A673 (cell line): ENCODE data around the gene SVOPL. TPM values are rescaled to one million over a fixed set of nuclear protein-coding genes. Genes with fewer than 3 reads are reported as not detected.

Experiments
- BruUV-seq: library from RNA; stranded (reverse); fragments of 400-500 nt; replicated peaks from 2 replicates; lab custom pipeline; 2021; lab: Mats Ljungman, UMichigan
- CTCF ChIA-PET: fragments of 300-600 bp; sonication (Branson Sonifier 250); formaldehyde crosslinking; loops from one replicate; lab custom pipeline; 2022; ENCODE audit warnings: antibody characterized with exemption; lab: Charles Lee
- POLR2A ChIA-PET: fragments of 300-600 bp; sonication (Branson Sonifier 250); formaldehyde crosslinking; loops from one replicate; lab custom pipeline; 2022; ENCODE audit warnings: antibody characterized with exemption; ENCODE audit not compliant: low non-redundant PET; lab: Charles Lee
- DNase-seq: peaks from one replicate; pipeline ENCODE4 v3.0.0-alpha.2; 2015; ENCODE audit warnings: low spot score
- H3K27ac ChIP-seq: fragments of 200-600 bp; sonication (generic); 2 replicates; pipeline ENCODE4 v1.5.1; 2016; ENCODE audit warnings: mixed run types, low read depth, mild to moderate bottlenecking, mixed read lengths, antibody characterized with exemption, low read length; ENCODE audit not compliant: poor library complexity, severe bottlenecking
- H3K27me3 ChIP-seq: fragments of 200-600 bp; sonication (generic); replicated peaks from 2 replicates; pipeline ENCODE4 v1.6.1; 2017; ENCODE audit warnings: mixed run types, low read depth, mild to moderate bottlenecking, mixed read lengths, antibody characterized with exemption, low read length; ENCODE audit not compliant: insufficient read depth, poor library complexity
- H3K36me3 ChIP-seq: fragments of 200-600 bp; sonication (generic); 2 replicates; pipeline ENCODE4 v1.6.1; 2016; ENCODE audit warnings: mixed run types, mild to moderate bottlenecking, mixed read lengths, antibody characterized with exemption, low read length; ENCODE audit not compliant: insufficient read depth, poor library complexity, severe bottlenecking
- H3K4me1 ChIP-seq: fragments of 200-600 bp; sonication (generic); 2 replicates; pipeline ENCODE4 v1.6.1; 2017; ENCODE audit warnings: mixed run types, mild to moderate bottlenecking, mixed read lengths, antibody characterized with exemption, low read length; ENCODE audit not compliant: insufficient read depth, poor library complexity, severe bottlenecking
- H3K4me3 ChIP-seq: fragments of 200-600 bp; sonication (generic); 2 replicates; pipeline ENCODE4 v1.5.1; 2016; ENCODE audit warnings: low read depth, mixed run types, mild to moderate bottlenecking, mixed read lengths, low read length; ENCODE audit not compliant: poor library complexity, severe bottlenecking
- H3K9me3 ChIP-seq: fragments of 200-600 bp; sonication (generic); 2 replicates; pipeline ENCODE4 v1.6.1; 2016; ENCODE audit warnings: mixed run types, low read depth, mild to moderate bottlenecking, mixed read lengths, antibody characterized with exemption, low read length; ENCODE audit not compliant: poor library complexity, severe bottlenecking
- EZH2 ChIP-seq: fragments of 200-600 bp; sonication (generic); IDR thresholded peaks from 2 replicates; pipeline ENCODE4 v1.6.1; 2017; ENCODE audit warnings: borderline replicate concordance, low read depth, mild to moderate bottlenecking, mixed read lengths, antibody characterized with exemption, low read length; ENCODE audit not compliant: poor library complexity, severe bottlenecking
- intact Hi-C: fragments of 100-400 bp; cut with micrococcal nuclease; formaldehyde crosslinking; loops from one replicate; pipeline ENCODE4 v1.10.0; 2022; ENCODE audit not compliant: unreplicated experiment
- total RNA-seq: library from RNA; stranded (reverse); gene quantifications from 2 replicates; pipeline ENCODE4 v1.2.3, GENCODE V29; 2021
- TF ChIP-seq, protein P1 (sequence below): fragments of 300-800, 200-600 bp; sonication (generic); conservative IDR thresholded peaks from 2 replicates; pipeline ENCODE4 v1.5.1; 2017; ENCODE audit warnings: low read depth, mild to moderate bottlenecking, antibody characterized with exemption, low read length, moderate library complexity, mixed read lengths

The SVOPL gene
- total RNA-seq, 1 experiment from 2014 or later, result not detected

DNA sequence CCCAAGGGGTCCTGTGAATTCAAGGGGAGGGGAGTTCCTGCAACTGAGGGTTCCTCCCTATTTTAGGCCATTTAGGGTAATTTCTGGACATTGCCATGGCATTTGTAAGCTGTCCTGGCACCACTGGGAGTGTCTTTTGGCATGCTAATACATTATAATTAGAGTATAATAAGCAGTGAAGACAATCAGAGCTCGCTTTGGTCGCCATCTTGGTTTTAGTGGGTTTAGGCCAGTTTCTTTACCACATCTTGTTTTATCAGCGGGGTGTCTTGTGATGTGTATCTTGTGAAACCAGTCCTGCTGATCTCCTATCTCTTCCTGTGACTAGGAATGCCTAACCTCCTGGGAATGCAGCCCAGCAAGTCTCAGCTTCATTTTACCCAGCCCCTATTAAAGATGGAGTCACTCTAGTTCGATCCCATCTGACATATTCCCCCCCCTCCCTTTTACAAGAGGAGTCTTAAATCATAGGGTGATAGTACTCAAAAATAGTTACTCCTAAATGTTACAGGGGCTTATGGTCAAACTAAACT, 43.2 kb downstream of the SVOPL start:
- intact Hi-C loops, result no loop called here
- Histone ChIP-seq H3K4me1 (no peaks in the 10 kb centered on the region), H3K27me3 (peaks cover 28% of the 10 kb centered on the region), H3K36me3 (no peaks in the 10 kb centered on the region), H3K9me3 (no peaks in the 10 kb centered on the region), H3K27ac (no peak overlapping the region), H3K4me3 (no peak overlapping the region)
- TF ChIP-seq, protein P1, sequence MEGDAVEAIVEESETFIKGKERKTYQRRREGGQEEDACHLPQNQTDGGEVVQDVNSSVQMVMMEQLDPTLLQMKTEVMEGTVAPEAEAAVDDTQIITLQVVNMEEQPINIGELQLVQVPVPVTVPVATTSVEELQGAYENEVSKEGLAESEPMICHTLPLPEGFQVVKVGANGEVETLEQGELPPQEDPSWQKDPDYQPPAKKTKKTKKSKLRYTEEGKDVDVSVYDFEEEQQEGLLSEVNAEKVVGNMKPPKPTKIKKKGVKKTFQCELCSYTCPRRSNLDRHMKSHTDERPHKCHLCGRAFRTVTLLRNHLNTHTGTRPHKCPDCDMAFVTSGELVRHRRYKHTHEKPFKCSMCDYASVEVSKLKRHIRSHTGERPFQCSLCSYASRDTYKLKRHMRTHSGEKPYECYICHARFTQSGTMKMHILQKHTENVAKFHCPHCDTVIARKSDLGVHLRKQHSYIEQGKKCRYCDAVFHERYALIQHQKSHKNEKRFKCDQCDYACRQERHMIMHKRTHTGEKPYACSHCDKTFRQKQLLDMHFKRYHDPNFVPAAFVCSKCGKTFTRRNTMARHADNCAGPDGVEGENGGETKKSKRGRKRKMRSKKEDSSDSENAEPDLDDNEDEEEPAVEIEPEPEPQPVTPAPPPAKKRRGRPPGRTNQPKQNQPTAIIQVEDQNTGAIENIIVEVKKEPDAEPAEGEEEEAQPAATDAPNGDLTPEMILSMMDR, result no peak
- TF ChIP-seq EZH2, result no peak
- BruUV-seq, result no TSS peak
- no peak for DNase-seq
- ChIA-PET CTCF (no interaction called here), POLR2A (no interaction called here)

DNA sequence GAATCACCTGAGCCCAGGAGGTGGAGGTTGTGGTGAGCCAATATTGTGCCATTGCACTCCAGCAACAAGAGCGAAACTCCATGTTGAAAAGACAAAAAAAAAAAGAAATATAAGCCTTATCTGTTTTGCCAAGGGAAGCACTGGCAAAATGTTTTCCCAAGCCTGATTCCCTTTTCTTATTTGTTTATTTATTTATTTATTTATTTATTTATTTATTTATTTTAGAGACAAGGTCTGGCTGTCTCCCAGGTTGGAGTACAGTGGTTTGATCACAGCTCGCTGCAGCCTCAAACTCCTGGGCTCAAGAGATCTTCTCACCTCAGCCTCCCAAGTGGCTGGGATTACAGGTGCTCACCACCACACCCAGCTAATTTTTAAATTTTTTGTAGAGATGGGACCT, 44.2 kb downstream of the SVOPL start:
- DNase-seq, result no peak
- Histone ChIP-seq H3K9me3 (no peaks in the 10 kb centered on the region), H3K27me3 (peaks cover 20% of the 10 kb centered on the region), H3K36me3 (no peaks in the 10 kb centered on the region), H3K4me3 (no peak overlapping the region), H3K4me1 (no peaks in the 10 kb centered on the region), H3K27ac (no peak overlapping the region)
- ChIA-PET POLR2A (no interaction called here), CTCF (no interaction called here)
- TF ChIP-seq, protein P1, result no peak
- TF ChIP-seq EZH2, result no peak
- no TSS peak for BruUV-seq
- intact Hi-C loops, result no loop called here

DNA sequence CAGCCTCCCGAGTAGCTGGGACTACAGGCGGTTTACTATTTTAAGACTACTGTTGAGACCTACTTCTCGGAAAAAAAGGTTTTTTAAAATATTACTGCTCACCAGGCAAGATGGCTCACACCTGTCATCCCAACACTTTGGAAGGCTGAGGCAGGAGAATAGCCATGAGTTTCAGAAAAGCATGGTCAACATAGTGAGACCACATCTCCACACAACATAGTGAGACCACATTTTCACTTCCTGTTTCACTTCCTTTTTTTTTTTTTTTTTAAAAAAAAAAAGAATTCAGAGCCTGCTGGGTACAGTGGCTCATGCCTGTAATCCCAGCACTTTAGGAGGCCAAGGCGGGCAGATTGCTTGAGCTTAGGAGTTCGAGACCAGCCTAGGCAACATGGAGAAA, 46.5 kb downstream of the SVOPL start:
- intact Hi-C loops, result no loop called here
- no peaks in the 10 kb centered on the region for H3K9me3 ChIP-seq
- CTCF ChIA-PET, result no interaction called here
- no peaks in the 10 kb centered on the region for H3K27me3 ChIP-seq
- POLR2A ChIA-PET, result no interaction called here
- DNase-seq, result no peak
- H3K27ac ChIP-seq, result no peak overlapping the region
- no TSS peak for BruUV-seq
- H3K4me3 ChIP-seq, result no peak overlapping the region
- TF ChIP-seq EZH2, result no peak
- TF ChIP-seq, protein P1, result no peak
- no peaks in the 10 kb centered on the region for H3K36me3 ChIP-seq
- no peaks in the 10 kb centered on the region for H3K4me1 ChIP-seq
